Measurements from ENCODE around the gene RNF111. TPM values are rescaled to one million over a fixed set of nuclear protein-coding genes. Genes with fewer than 3 reads are reported as not detected.
A peak's percentile ranks its signal among the peaks of the same experiment; 100 is the strongest.

Gene RNF111
- total and polyA plus RNA-seq, 4 donors = 8.7 to 52.0 (median 19.5) TPM

DNA sequence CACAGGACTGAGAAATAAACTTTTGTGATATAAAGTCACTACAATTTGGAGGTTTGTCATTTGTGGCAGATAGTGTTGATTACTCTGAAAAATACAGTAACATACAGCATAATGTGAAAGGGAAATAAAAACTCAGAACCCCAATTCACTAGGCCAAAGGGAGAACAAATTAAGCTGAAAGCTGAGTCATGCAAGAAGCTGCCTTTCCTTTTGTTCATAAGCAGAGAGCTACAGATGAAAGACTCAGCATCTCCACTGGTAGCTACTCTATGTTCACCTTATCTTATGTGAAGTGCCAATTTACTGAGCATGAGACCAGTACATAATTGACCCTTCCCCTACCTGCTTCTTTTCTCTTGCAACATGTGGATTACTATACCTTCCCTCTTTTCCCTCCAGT, 34.7 kb upstream of the RNF111 start:
- no peaks in the 10 kb centered on the region for H3K4me1 ChIP-seq (ENCODE audit: control insufficient read depth in 5 of 5, insufficient read depth in 5 of 5, low read length in 5 of 5)
- TF ChIP-seq CTCF (IDR thresholded peaks at IDR 0.05; ENCODE audit: control extremely low read depth, extremely low read depth) = no peak
- DNase-seq (no peak), ATAC-seq (ENCODE audit: insufficient read depth, low FRiP score) (no peak)
- no peaks in the 10 kb centered on the region for H3K27me3 ChIP-seq (ENCODE audit: control insufficient read depth in 3 of 3, insufficient read depth in 3 of 3, low read length in 2 of 3)
- H3K9me3 ChIP-seq (ENCODE audit: control insufficient read depth in 4 of 4, insufficient read depth in 3 of 4, low read length in 3 of 4) = no peaks in the 10 kb centered on the region
- H3K27ac ChIP-seq (ENCODE audit: low read depth in 1 of 2, low read length in 1 of 2) = no peak overlapping the region
- H3K36me3 ChIP-seq (ENCODE audit: control insufficient read depth in 4 of 4, insufficient read depth in 4 of 4, low read length in 4 of 4) = no peaks in the 10 kb centered on the region
- no peak overlapping the region for H3K4me3 ChIP-seq
- no peak overlapping the region for H3K9ac ChIP-seq (ENCODE audit: insufficient read depth in 1 of 2, low read length in 2 of 2)

GRCh38 chr15:58957101-58957973, 30.1 kb upstream of the RNF111 start:
- Histone ChIP-seq H3K27ac (ENCODE audit: low read depth in 1 of 2, low read length in 1 of 2) (no peak overlapping the region), H3K9me3 (ENCODE audit: control insufficient read depth in 4 of 4, insufficient read depth in 3 of 4, low read length in 3 of 4) (no peaks in the 10 kb centered on the region), H3K4me1 (ENCODE audit: control insufficient read depth in 5 of 5, insufficient read depth in 5 of 5, low read length in 5 of 5) (no peaks in the 10 kb centered on the region), H3K36me3 (ENCODE audit: control insufficient read depth in 4 of 4, insufficient read depth in 4 of 4, low read length in 4 of 4) (no peaks in the 10 kb centered on the region), H3K9ac (ENCODE audit: insufficient read depth in 1 of 2, low read length in 2 of 2) (no peak overlapping the region), H3K27me3 (ENCODE audit: control insufficient read depth in 3 of 3, insufficient read depth in 3 of 3, low read length in 2 of 3) (no peaks in the 10 kb centered on the region), H3K4me3 (no peak overlapping the region)
- TF ChIP-seq CTCF (IDR thresholded peaks at IDR 0.05; ENCODE audit: control extremely low read depth, extremely low read depth) = peak; percentile 60
- WGBS, 2 donors = 25 to 32% methylated on average over 8 of the region's 8 CpGs
- ATAC-seq (ENCODE audit: insufficient read depth, low FRiP score) (peak; percentile 81), DNase-seq (peak; percentile 40 to 62 (median 59))

GRCh38 chr15:58958811-58959210, 28.7 kb upstream of the RNF111 start:
- WGBS, 2 donors = 92 to 94% methylated on average over 4 of the region's 4 CpGs
- ATAC-seq (ENCODE audit: insufficient read depth, low FRiP score) = no peak
- no peak for TF ChIP-seq CTCF (IDR thresholded peaks at IDR 0.05; ENCODE audit: control extremely low read depth, extremely low read depth)

More at GRCh38 chr15:58958811-58959210, 28.7 kb upstream of the RNF111 start:
- Histone ChIP-seq H3K9ac (ENCODE audit: insufficient read depth in 1 of 2, low read length in 2 of 2) (no peak overlapping the region), H3K9me3 (ENCODE audit: control insufficient read depth in 4 of 4, insufficient read depth in 3 of 4, low read length in 3 of 4) (no peaks in the 10 kb centered on the region), H3K27me3 (ENCODE audit: control insufficient read depth in 3 of 3, insufficient read depth in 3 of 3, low read length in 2 of 3) (no peaks in the 10 kb centered on the region), H3K27ac (ENCODE audit: low read depth in 1 of 2, low read length in 1 of 2) (no peak overlapping the region), H3K4me1 (ENCODE audit: control insufficient read depth in 5 of 5, insufficient read depth in 5 of 5, low read length in 5 of 5) (no peaks in the 10 kb centered on the region), H3K36me3 (ENCODE audit: control insufficient read depth in 4 of 4, insufficient read depth in 4 of 4, low read length in 4 of 4) (no peaks in the 10 kb centered on the region), H3K4me3 (no peak overlapping the region)
- no peak for DNase-seq
